ENCODE results near the gene EHD2.

EHD2 gene

GRCh38 chr19:47686679-47687450 is 26.4 kb upstream of the EHD2 start:
- no peak for DNase-seq

GRCh38 chr19:47687906-47688305 is 25.3 kb upstream of the EHD2 start:
- DNase-seq, result no peak

- no peak for DNase-seq
Measured at GRCh38 chr19:47691090-47691489, 22.1 kb upstream of the EHD2 start.

- DNase-seq, result no peak
Measured at GRCh38 chr19:47691782-47692181, 21.4 kb upstream of the EHD2 start.

GRCh38 chr19:47693489-47693888 is 19.7 kb upstream of the EHD2 start:
- DNase-seq, result no peak

GRCh38 chr19:47693903-47694302 is 19.3 kb upstream of the EHD2 start:
- DNase-seq, result no peak

GRCh38 chr19:47694466-47695273 is 18.6 kb upstream of the EHD2 start:
- DNase-seq, result no peak

GRCh38 chr19:47695533-47696262 is 17.5 kb upstream of the EHD2 start:
- no peak for DNase-seq

GRCh38 chr19:47696635-47697034 is 16.6 kb upstream of the EHD2 start:
- DNase-seq, result no peak

GRCh38 chr19:47697863-47698609 is 15.2 kb upstream of the EHD2 start:
- peak; percentile 51 for DNase-seq

GRCh38 chr19:47698631-47699359 is 14.4 kb upstream of the EHD2 start:
- DNase-seq, result no peak

- DNase-seq, result no peak
Measured at GRCh38 chr19:47699360-47699917, 13.8 kb upstream of the EHD2 start.

- no peak for DNase-seq
Measured at GRCh38 chr19:47700934-47701716, 12.1 kb upstream of the EHD2 start.

- no peak for DNase-seq
Measured at GRCh38 chr19:47701717-47702552, 11.3 kb upstream of the EHD2 start.

GRCh38 chr19:47702671-47703070 is 10.6 kb upstream of the EHD2 start:
- DNase-seq, result no peak

- no peak for DNase-seq
Measured at GRCh38 chr19:47703301-47703700, 9.9 kb upstream of the EHD2 start.

GRCh38 chr19:47704024-47704423 is 9.2 kb upstream of the EHD2 start:
- no peak for DNase-seq

- DNase-seq, result no peak
Measured at GRCh38 chr19:47704656-47705055, 8.6 kb upstream of the EHD2 start.

GRCh38 chr19:47707135-47707925 is 5.9 kb upstream of the EHD2 start:
- peak; percentile 48 for DNase-seq

All from right kidney (tissue), 1 donor.